T follicular helper cell (primary cell): Measurements from ENCODE around the gene HCN4.
A peak's percentile ranks its signal among the peaks of the same experiment; 100 is the strongest.

ENCODE experiments used
- DNase-seq: peaks from one replicate; pipeline ENCODE4 v3.0.0-alpha.2; 2020; ENCODE audit warnings: low read depth

HCN4 gene

DNA sequence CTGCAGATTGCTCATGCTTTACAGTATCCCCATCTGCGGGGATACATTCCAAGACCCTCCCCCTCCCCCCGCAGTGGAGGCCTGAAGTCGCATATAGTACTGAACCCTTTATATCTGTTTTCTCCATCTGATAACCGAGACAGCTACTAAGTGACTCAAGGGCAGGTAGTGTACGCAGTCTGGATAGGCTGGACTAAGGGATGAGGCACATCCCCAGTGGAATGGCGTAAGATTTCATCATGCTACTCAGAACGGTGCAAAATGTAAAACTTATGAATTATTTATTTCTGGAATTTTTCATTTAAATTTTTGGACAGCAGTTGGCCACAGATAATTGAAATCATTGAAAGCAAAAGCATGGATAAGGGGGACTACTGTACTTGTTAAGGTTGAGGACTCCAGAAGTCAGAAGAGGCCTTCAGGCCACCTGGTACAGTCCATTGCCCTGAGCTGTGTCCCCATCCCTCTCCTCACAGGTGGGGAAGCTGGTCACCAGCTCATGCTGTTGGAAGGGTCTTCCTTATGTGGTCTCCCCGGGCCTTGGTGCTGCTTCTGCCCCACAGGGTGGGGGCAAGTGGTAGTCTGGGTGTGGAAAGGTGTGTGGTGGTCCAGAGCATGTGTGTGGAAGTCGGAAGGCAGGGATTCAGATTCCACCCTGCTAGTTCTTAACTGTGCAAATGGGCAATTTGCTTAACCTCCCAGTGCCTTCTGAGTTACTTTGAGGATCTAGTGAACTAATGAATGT lies 72.0 kb downstream of the HCN4 start:
- DNase-seq, result no peak

DNA sequence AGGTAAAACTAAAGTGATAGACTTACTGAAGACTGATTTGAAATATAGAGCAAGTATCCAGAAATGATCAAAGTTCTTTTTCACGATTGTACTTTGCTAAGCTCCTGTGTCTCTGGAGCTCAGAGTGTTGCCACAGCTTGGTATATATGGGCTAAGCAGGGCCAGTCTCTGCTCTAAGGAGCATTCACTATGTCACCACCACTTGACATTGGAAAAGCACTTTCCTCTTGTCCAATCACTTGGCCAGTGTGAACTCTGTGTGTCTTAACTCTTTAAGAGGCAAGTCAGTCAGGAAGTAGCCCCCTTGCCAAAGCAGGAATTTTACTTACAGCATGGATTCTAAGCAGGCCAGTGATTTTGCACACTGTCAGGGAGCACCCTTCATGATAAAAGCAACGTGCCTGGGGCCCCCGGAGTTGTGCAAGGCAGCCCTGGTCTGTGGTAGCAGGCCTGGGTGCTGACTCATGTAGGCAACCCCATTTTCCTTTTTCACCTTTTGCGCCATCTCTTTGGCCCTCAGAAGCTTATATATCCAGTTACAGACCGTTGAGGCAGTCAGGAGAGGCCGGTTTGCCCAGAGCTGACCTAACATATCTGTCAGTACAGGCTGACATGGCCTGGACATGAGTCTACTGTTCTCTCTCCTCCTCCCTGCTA lies 73.0 kb downstream of the HCN4 start:
- no peak for DNase-seq

DNA sequence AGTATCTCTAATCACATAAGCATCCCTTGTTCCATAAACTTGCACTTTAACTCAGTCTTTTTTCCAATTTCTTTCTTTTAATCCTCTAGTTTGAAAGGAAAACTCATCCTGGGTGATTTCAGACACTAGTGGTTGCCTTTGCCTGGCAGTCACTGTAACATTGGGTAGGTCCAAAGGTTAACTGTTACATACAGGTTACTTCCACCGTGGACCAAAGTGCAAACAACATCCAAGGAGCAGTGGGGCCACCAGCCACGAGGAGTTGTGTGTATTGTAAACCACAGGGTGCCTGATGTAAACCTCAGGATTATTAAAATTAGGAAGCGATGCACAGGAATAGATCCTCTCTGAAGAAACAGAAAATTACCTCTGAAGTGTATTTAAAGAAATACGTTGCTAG lies 75.0 kb downstream of the HCN4 start:
- no peak for DNase-seq

DNA sequence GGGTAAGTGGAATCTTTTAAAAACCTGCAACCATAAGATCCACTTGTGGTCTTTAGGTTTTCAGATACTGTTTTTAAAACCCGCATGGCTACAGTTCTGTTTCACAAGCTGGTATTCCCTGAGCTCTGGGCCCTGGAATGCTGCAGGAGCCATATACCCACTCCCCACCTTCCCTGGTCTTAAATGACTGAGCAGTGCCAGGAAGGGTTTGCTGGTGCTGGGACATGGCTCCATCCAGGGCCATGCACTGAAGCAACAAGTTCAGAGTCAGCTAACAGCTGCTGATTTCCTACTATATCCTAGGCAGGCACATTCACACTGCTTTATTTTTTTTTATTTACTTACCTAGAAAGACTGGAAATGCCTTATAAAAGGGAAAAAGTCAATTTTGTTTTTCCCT lies 77.3 kb downstream of the HCN4 start:
- DNase-seq, result no peak

DNA sequence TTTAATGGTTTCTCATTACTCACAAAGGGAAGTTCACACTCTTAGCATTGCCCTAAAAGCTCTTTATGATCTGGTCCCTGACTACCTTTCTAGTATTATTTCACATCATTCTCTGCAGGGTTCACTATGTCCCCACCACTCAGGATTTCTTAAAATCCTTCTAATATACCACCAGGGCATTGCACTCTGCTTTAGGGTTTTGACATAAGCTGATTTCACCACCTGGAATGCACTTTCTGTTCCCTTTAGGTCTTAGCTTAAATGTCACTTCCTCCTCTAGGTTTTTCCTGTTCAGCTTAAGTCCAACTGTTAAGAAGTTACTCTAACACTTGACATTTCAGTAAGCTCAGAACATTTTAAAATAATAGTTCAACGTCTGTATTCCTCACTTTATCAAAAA lies 81.7 kb downstream of the HCN4 start:
- DNase-seq, result no peak

DNA sequence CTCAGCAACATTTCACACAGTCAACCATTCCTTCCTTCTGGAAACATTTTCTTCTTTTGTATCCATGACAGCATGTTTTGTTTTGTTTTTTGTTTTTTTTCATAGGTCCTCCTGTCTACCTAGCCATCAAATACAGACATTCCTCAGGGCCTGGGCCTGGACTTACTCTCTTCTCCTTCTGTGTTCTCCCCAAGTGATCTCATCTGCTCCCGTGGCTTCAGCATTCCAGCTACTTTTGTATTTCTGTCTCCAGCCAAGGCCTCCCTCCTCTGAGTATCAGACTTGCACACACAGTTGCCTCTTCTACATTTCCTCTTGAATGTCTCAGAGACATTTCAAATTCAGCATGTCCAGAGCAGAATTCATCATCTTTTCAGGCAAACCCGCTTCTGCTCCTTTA lies 82.4 kb downstream of the HCN4 start:
- DNase-seq, result no peak

DNA sequence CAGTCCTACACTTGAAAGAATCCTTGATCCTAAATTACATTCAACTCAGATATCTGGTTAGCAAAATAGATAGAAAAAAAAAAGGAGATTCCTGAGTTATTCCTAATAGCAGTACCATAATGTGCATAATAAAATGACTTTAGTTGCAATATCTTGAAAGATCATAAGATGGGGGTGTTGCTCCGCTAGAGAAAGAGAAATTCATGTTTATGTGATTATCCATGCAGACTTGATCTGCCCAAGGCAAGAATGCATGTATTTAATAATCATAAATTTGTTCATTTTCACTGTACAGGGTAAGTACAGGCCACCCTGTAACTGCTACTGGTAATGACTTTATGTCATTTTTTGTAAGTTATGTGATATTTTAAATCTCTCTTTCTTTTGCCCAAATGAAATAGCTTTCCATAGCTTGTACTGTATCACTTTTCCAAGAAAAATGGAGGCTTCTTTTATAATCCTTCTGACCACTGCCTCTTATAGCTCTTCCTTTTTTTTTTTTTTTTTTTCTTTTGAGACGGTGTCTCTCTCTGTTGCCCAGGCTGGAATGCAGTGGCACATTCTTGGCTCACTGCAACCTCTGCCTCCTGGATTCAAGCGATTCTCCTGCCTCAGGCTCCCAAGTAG lies 84.6 kb downstream of the HCN4 start:
- no peak for DNase-seq

DNA sequence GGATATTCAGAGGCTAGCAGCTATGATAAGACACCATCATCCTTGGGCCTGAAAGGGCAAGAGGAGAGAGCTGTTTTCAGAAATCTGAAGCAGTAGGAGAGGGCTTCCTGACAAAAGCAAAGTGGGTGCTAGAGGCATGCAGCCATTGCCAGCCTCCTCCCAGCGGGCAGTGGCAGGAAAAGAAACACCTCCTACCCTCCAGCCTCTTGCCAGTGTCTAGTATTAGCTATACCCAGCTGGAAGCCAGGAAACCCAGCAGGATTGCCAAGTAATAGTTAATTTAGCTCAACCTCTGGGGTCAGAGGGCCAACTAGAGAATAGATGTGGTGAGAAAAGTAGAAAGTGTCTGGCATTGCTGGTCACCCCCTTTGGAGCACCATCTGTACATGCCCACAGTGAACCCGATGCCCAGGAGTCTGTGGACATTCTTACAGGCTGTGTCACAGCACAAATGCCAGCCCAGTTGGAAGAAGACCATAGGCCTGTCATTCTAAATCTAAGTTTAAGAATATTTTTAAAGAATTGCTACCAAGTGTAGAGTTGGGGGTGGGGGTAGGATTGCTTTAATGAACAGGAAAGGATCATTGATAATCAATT lies 85.3 kb downstream of the HCN4 start:
- DNase-seq, result no peak

DNA sequence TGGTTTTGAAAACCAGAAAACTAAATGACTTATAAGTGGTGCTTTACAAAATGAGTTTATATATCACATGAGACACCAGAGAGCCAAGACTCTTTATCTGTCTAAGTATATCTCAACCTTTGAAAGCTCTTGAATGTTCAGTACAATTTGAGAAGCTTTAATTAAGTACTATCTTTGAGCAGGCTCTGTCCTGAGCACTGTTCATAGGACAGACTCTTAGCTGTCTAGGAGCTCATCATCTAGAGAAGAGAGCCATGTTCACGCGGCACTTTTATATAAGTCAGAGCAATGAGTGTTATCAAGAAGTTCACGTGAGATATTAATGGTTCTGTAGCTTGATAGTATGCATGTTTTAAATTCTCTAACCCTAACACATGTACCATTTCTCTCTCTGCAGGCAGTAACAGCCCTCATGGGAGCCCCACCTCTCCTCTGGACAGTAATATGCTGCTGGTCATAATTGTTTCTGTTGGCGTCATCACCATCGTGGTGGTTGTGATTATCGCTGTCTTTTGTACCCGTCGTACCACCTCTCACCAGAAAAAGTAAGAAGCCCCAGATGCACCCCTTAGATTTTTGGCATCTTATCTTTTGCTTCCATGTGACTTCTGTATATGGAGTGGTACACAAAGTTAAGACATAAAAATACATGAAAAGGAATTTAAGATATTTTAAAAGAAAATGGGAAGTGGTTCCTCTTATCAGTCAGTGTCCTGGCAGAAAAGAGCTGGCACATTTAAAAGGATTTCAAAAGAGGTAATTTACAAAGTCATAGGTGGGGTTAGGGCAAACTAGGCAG lies 86.0 kb downstream of the HCN4 start:
- no peak for DNase-seq

DNA sequence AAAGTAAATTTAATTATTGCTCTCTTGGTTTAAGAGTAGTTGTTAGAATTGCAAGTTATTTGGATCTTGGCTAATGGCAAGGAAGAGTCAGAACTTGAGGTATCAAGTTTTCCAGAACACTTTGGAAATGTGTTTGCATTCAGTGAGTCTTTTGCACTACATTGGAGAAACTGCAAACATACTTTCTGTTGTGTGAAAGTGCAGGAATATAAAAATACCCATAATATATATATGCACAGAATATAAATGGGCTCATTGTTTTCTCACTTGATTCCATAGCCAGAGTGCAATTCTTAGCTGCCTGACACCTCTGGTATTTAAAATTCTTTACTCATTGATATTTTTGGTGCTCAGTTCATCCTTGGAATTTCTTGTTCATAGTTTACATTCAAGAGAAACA lies 92.9 kb downstream of the HCN4 start:
- DNase-seq, result no peak

DNA sequence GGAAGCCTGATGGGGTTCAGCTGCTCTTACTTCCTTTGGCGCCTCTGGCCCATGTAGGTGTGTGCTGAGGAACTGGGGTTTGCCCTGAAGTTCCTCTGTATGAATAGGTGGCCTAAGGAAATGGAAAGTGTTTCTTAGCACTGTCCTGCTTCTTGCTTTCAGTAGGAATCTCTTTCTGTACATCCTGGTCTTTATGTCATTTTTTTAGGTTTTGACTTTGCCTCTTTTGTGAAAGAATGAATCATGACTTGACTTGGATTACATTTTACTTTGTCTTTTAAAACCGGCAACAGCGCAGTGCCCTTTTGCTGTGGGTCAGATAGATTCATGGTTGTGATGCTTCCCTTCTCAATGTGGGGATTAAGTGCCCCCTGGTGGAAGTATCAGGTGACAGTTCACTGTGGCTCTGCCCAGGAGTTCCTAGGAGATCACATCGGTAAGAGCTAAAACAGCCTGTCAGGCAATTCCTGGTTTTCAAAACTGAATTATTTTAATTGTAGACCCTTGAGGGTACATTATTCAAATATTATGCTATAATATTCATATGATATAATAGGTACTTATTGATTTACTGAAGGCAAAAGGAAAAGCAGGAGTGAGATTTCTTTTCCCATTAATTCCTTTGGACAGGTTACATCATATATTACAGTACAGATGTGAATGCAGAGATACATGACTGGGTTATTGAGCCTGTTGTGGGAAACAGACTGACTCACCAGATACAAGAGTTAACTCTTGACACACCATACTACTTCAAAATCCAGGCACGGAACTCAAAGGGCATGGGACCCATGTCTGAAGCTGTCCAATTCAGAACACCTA lies 95.4 kb downstream of the HCN4 start:
- DNase-seq, result peak; percentile 19

DNA sequence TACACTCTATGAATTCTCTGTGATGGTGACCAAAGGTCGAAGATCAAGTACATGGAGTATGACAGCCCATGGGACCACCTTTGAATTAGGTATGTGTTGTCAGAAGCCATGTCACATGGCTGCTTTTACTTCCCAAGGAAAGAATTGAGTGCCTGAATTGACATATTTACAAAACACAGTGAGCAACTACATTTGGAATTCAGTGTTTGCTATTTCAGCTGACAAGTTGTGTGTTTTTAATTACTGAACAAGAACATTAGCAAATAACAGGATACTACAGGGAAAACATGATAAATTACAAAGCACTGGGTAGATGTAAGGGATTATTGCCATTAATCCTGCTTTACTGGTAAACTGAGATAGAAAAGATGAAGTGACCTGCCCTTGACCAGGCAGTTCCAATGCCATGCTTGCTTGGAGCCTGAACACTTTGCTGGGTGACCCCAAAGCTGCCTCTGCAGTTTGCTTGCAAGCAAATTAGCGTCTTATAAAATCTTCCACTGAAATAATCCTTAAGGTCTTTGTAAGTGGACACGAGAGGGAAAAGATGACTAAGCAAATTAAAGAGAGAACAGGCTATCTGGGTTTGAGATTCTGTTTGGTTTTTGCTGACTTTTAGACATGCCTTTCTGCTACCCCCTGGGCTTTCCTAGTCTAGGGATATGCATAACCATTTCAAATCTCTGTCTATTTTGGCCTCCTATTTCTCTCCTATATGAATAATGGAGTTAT lies 98.2 kb downstream of the HCN4 start:
- DNase-seq, result no peak
